ENCODE results near the gene TMEM192. TPM values are rescaled to one million over a fixed set of nuclear protein-coding genes. Genes with fewer than 3 reads are reported as not detected.

The TMEM192 gene
- total and polyA plus RNA-seq, 2 donors (not counting 3 experiments of a cell fraction or from before 2014, with no cell fraction given) = 11.4 to 13.0 TPM

- no peaks in the 10 kb centered on the region for H3K4me1 ChIP-seq (ENCODE audit: control insufficient read depth, extremely low read depth, insufficient read depth, low read length)
- dilution Hi-C loops (cut with MboI; ENCODE audit: extremely low pct_ligation_motif_present, low sequenced_read_pairs) = no loop called here
- H3K9ac ChIP-seq (replicated peaks; ENCODE audit: extremely low read depth, insufficient read depth, low read length) = no peak overlapping the region
- H4K20me1 ChIP-seq (replicated peaks; ENCODE audit: control insufficient read depth, extremely low read depth, insufficient read depth, low read length) = no peaks in the 10 kb centered on the region
- intact Hi-C loops (cut with micrococcal nuclease) = no loop called here
- H3K27me3 ChIP-seq (ENCODE audit: control insufficient read depth in 2 of 2, insufficient read depth in 2 of 2, low read length in 2 of 2) = no peaks in the 10 kb centered on the region
- no peaks in the 10 kb centered on the region for H3K36me3 ChIP-seq (ENCODE audit: control insufficient read depth in 2 of 2, extremely low read depth in 1 of 2, insufficient read depth in 2 of 2, low read length in 2 of 2)
- H3K9me3 ChIP-seq (replicated peaks; ENCODE audit: control insufficient read depth, insufficient read depth, low read length) = no peaks in the 10 kb centered on the region
- DNase-seq (ENCODE audit: low read depth, low spot score) (no peak), FAIRE-seq (no peak)
- TF ChIP-seq EZH2 (IDR thresholded peaks at IDR 0.05; ENCODE audit: borderline replicate concordance, low read depth, low read length, severe bottlenecking) = no peak
- ChIA-PET POLR2A (no interaction called here), CTCF (interaction anchor here (1.1 kb wide), 1 partner anchor 7 kb away, joined by 3 read pairs; no protein-coding TSS in a partner anchor)
- no peak overlapping the region for H3K4me3 ChIP-seq (replicated peaks in 1 of 3; ENCODE audit: insufficient read depth in 1 of 3, low read depth in 1 of 3, low read length in 3 of 3)
- no TSS peak for BruUV-seq (replicated peaks)
- H3K79me2 ChIP-seq (ENCODE audit: control insufficient read depth, insufficient read depth, low read length) = no peaks in the 10 kb centered on the region
- H2AFZ ChIP-seq (ENCODE audit: low read depth, low read length) = no peak overlapping the region
- no peak overlapping the region for H3K4me2 ChIP-seq (ENCODE audit: insufficient read depth, low read length)
- H3K27ac ChIP-seq (ENCODE audit: insufficient read depth, low read depth, low read length) = no peak overlapping the region
- no peaks in the 10 kb centered on the region for H3K9me1 ChIP-seq (replicated peaks; ENCODE audit: control insufficient read depth, extremely low read depth, insufficient read depth, low read length)
Measured at GRCh38 chr4:165150545-165150944, 37.9 kb upstream of the TMEM192 start.

DNA sequence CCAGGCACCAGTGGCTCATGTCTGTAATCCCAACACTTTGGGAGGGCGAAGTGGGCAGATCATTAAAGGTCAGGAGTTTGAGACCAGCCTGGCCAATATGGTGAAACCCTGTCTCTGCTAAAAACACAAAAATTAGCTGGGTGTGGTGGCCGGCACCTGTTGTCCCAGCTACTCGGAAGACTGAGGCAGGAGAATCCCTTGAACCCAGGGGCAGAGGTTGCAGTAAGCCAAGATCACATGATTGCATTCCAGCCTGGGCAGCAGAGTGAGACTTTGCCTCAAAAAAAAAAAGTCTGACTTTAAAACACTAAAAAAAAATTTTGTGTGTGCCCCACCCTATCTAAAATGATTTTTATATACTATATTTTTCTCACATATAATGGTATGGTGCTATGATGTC is 26.2 kb upstream of the TMEM192 start:
- ChIA-PET CTCF (interaction anchor here (1.0 to 2.2 kb wide), 2 partner anchors 13 to 205 kb away, joined by 3 to 10 read pairs; no protein-coding TSS in a partner anchor), POLR2A (no interaction called here)
- intact Hi-C loops (cut with micrococcal nuclease) = loop anchor here (10.0 kb wide), 1 partner anchor 956 kb away; no protein-coding TSS in a partner anchor
- H3K4me1 ChIP-seq (ENCODE audit: control insufficient read depth, extremely low read depth, insufficient read depth, low read length) = no peaks in the 10 kb centered on the region
- TF ChIP-seq FOS (IDR thresholded peaks at IDR 0.05; ENCODE audit: borderline replicate concordance, insufficient read depth, low read length) (no peak), MYC (IDR thresholded peaks at IDR 0.05; ENCODE audit: low read depth, low read length) (no peak), MAX (IDR thresholded peaks at IDR 0.05; ENCODE audit: insufficient read depth, insufficient read length) (no peak), POLR2A (IDR thresholded peaks at IDR 0.05; ENCODE audit: low read depth, low read length) (no peak), POLR2AphosphoS5 (IDR thresholded peaks at IDR 0.05; ENCODE audit: insufficient read depth, low read depth, low read length) (no peak), GATA2 (IDR thresholded peaks at IDR 0.05; ENCODE audit: insufficient read depth, insufficient read length, low read depth, low read length) (no peak), CTCF (IDR thresholded peaks at IDR 0.05; ENCODE audit: extremely low read depth in 1 of 2, insufficient read depth in 1 of 2, low read depth in 1 of 2, low read length in 2 of 2) (no peak), EZH2 (IDR thresholded peaks at IDR 0.05; ENCODE audit: borderline replicate concordance, low read depth, low read length, severe bottlenecking) (no peak), JUN (IDR thresholded peaks at IDR 0.05; ENCODE audit: borderline replicate concordance, insufficient read depth, insufficient read length, low read depth) (no peak)
- peaks cover 0 to 2% of the 10 kb centered on the region in 2 experiments for H3K27me3 ChIP-seq (ENCODE audit: control insufficient read depth in 2 of 2, insufficient read depth in 2 of 2, low read length in 2 of 2)
- no peaks in the 10 kb centered on the region for H3K36me3 ChIP-seq (ENCODE audit: control insufficient read depth in 2 of 2, extremely low read depth in 1 of 2, insufficient read depth in 2 of 2, low read length in 2 of 2)
- no peak overlapping the region for H3K9ac ChIP-seq (replicated peaks; ENCODE audit: extremely low read depth, insufficient read depth, low read length)
- H3K4me3 ChIP-seq (replicated peaks in 1 of 3; ENCODE audit: insufficient read depth in 1 of 3, low read depth in 1 of 3, low read length in 3 of 3) = no peak overlapping the region
- H4K20me1 ChIP-seq (replicated peaks; ENCODE audit: control insufficient read depth, extremely low read depth, insufficient read depth, low read length) = no peaks in the 10 kb centered on the region
- no peak overlapping the region for H3K27ac ChIP-seq (ENCODE audit: insufficient read depth, low read depth, low read length)
- no peaks in the 10 kb centered on the region for H3K79me2 ChIP-seq (ENCODE audit: control insufficient read depth, insufficient read depth, low read length)
- no peak overlapping the region for H2AFZ ChIP-seq (ENCODE audit: low read depth, low read length)
- dilution Hi-C loops (cut with MboI; ENCODE audit: extremely low pct_ligation_motif_present, low sequenced_read_pairs) = no loop called here
- no peaks in the 10 kb centered on the region for H3K9me1 ChIP-seq (replicated peaks; ENCODE audit: control insufficient read depth, extremely low read depth, insufficient read depth, low read length)
- H3K9me3 ChIP-seq (replicated peaks; ENCODE audit: control insufficient read depth, insufficient read depth, low read length) = no peaks in the 10 kb centered on the region
- no TSS peak for BruUV-seq (replicated peaks)
- DNase-seq (ENCODE audit: low read depth, low spot score) (no peak), FAIRE-seq (no peak)
- H3K4me2 ChIP-seq (ENCODE audit: insufficient read depth, low read length) = no peak overlapping the region
